Keratinocyte (primary cell): Measurements from ENCODE around the gene CST4. TPM values are rescaled to one million over a fixed set of nuclear protein-coding genes. Genes with fewer than 3 reads are reported as not detected.
A peak's percentile ranks its signal among the peaks of the same experiment; 100 is the strongest.

ENCODE experiments used
- DNase-seq: peaks from one replicate; pipeline ENCODE4 v3.0.0-alpha.2; 2011; ENCODE audit warnings: low read depth, missing footprints, low spot score
- FAIRE-seq: peaks from 2 replicates; lab custom pipeline; 2011; peaks lifted over from hg19 to GRCh38; lab: Jason Lieb, UNC
- H2AFZ ChIP-seq: 2 replicates; pipeline ENCODE4 v1.6.0; 2012; ENCODE audit warnings: low read length, control low read depth, inconsistent platforms; ENCODE audit not compliant: control insufficient read depth
- H3K27ac ChIP-seq: 2 replicates; pipeline ENCODE4 v1.5.1; 2011; ENCODE audit warnings: low read length; ENCODE audit not compliant: control insufficient read depth, insufficient read depth
- H3K27me3 ChIP-seq: 3 replicates; pipeline ENCODE4 v1.6.0; 2011; ENCODE audit warnings: low read length; ENCODE audit not compliant: control insufficient read depth, insufficient read depth; ENCODE audit errors: extremely low read depth
- H3K36me3 ChIP-seq, 2 experiments: 2 replicates in 1 of 2; 3 replicates in 1 of 2; pipeline ENCODE4 v1.5.1; 2011; ENCODE audit warnings: low read length in 2 of 2, mild to moderate bottlenecking in 1 of 2; ENCODE audit not compliant: control insufficient read depth in 2 of 2, insufficient read depth in 2 of 2; ENCODE audit errors: extremely low read depth in 1 of 2
- H3K4me1 ChIP-seq: 3 replicates; pipeline ENCODE4 v1.5.1; 2011; ENCODE audit warnings: low read length; ENCODE audit not compliant: control insufficient read depth, insufficient read depth; ENCODE audit errors: extremely low read depth
- H3K4me2 ChIP-seq: 3 replicates; pipeline ENCODE4 v1.6.0; 2011; ENCODE audit warnings: low read depth, low read length; ENCODE audit not compliant: control insufficient read depth, insufficient read depth; ENCODE audit errors: extremely low read depth
- H3K4me3 ChIP-seq, 3 experiments: fragments of 200-600 bp in 1 of 3; sonication (generic) in 1 of 3; 2 replicates in 2 of 3; 3 replicates in 1 of 3; pipeline ENCODE4 v1.5.1; 2011 to 2016; ENCODE audit warnings: low read length in 3 of 3, mild to moderate bottlenecking in 3 of 3, control low read depth in 2 of 3, inconsistent platforms in 1 of 3, low read depth in 1 of 3, mixed read lengths in 1 of 3, mixed run types in 1 of 3, moderate library complexity in 1 of 3; ENCODE audit not compliant: control insufficient read depth in 2 of 3, insufficient read depth in 2 of 3; ENCODE audit errors: extremely low read depth in 1 of 3
- H3K79me2 ChIP-seq: 2 replicates; pipeline ENCODE4 v1.6.0; 2012; ENCODE audit warnings: low read length; ENCODE audit not compliant: control insufficient read depth, insufficient read depth
- H3K9ac ChIP-seq: 3 replicates; pipeline ENCODE4 v1.6.0; 2011; ENCODE audit warnings: low read length; ENCODE audit not compliant: control insufficient read depth, insufficient read depth; ENCODE audit errors: extremely low read depth
- H3K9me1 ChIP-seq: 3 replicates; pipeline ENCODE4 v1.6.0; 2011; ENCODE audit warnings: low read length; ENCODE audit not compliant: control insufficient read depth, insufficient read depth; ENCODE audit errors: extremely low read depth
- H3K9me3 ChIP-seq: 2 replicates; pipeline ENCODE4 v1.5.1; 2012; ENCODE audit warnings: low read depth, low read length; ENCODE audit not compliant: control insufficient read depth
- H4K20me1 ChIP-seq: 3 replicates; pipeline ENCODE4 v1.6.0; 2011; ENCODE audit warnings: low read length; ENCODE audit not compliant: control insufficient read depth, insufficient read depth; ENCODE audit errors: extremely low read depth
- EZH2 ChIP-seq: IDR thresholded peaks from one replicate; pipeline ENCODE4 v1.6.1; 2012; ENCODE audit warnings: inconsistent platforms, mild to moderate bottlenecking, low read length, moderate library complexity
- dilution Hi-C: fragments of 300-500 bp; cut with MboI; formaldehyde crosslinking; loops from one replicate; pipeline ENCODE4 v1.7.0; 2020; ENCODE audit warnings: low sequenced_read_pairs; ENCODE audit not compliant: extremely low pct_ligation_motif_present
- polyA plus RNA-seq, 5 experiments: library from polyadenylated mRNA; depleted of rRNA in 3 of 5; stranded (reverse) in 3 of 5; stranded (forward) in 1 of 5; unstranded in 1 of 5; fragments of >200 nt; gene quantifications; 1 replicate in 1 of 5; 2 replicates in 3 of 5; 3 replicates in 1 of 5; pipeline versions ENCODE4 v1.2.1 to v1.2.3, GENCODE V29; 2011 to 2012; ENCODE audit warnings: missing spikeins in 2 of 5, low read depth in 1 of 5, low replicate concordance in 1 of 5
- TF ChIP-seq, protein P1 (sequence below), 3 experiments: IDR thresholded peaks in 1 of 3; conservative IDR thresholded peaks in 1 of 3; optimal IDR thresholded peaks in 1 of 3; 2 replicates in 2 of 3; 3 replicates in 1 of 3; pipeline versions ENCODE3 to v1.5.1; 2011; ENCODE audit warnings: low read length in 3 of 3, mild to moderate bottlenecking in 3 of 3, moderate library complexity in 2 of 3, control low read depth in 1 of 3, inconsistent platforms in 1 of 3; ENCODE audit not compliant: insufficient read depth in 2 of 3; ENCODE audit errors: extremely low read depth in 1 of 3

CST4 gene
- polyA plus RNA-seq, 1 donor (not counting 4 experiments of a cell fraction or from before 2014, with no cell fraction given) = not detected

DNA sequence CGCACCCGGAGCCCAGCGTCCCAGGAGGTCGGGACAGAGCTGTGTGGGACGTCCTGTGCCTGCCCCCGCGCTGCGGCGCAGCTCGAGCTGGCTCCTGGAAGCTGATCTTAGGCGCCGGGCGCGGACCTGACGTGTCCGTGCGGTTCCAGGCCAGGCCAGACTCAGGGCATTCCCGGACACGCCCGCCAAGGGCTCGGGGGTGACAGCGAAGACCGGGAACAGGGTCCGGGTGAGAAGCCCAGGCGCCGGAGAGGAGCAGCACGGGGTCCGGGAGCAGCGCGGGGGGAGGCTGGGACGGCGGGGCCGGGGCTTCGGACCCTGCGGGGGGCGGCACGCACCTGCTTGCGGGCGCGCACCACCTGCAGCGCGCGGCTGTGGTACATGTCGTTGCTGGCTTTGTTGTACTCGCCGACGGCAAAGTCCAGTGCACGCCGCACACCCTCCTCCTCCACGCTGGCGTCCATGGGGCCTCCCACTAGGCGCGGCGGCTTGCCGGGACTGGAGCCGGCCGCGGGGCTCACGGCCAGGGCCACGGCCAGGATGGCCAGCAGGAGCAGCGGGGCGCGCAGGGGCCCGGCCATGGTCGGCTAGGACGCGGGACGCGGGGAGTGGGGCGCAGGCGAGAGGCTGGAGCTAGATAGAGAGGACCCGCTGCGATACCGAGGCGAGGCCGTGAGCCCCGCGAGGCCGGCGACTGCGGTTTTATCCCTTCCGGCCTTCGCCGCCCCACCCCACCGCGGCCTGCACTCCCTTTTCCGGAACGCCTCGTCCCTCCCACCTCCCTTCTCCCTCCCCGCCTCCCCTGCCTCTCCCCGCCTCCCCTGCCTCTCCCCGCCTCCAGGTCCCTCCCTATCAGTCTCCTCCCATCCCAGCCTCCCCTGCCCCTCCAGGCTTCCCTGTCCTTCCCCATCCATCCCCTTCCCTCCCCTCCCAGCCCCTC is 51.3 kb downstream of the CST4 start, which contains the start of gene CST3:
Gene CST3, minus strand, starts transcription at position 674 of the 940 bp plus-strand sequence. Its CDS starts 93 bp downstream, at position 581.
- Histone ChIP-seq H3K9me1 (peaks cover 4% of the 10 kb centered on the region), H4K20me1 (no peaks in the 10 kb centered on the region), H3K4me3 (peak within 1 kb of the TSS; percentile 74 to 92 (median 77)), H3K79me2 (peaks cover 24% of the 10 kb centered on the region), H2AFZ (peak within 1 kb of the TSS; percentile 30), H3K4me1 (peaks cover 37% of the 10 kb centered on the region), H3K27me3 (no peaks in the 10 kb centered on the region), H3K9me3 (no peaks in the 10 kb centered on the region), H3K36me3 (peaks cover 13% of the 10 kb centered on the region in 2 experiments), H3K4me2 (peak within 1 kb of the TSS; percentile 88), H3K27ac (peak within 1 kb of the TSS; percentile 69), H3K9ac (peak within 1 kb of the TSS; percentile 91)
- FAIRE-seq = no peak
- TF ChIP-seq EZH2 = no peak
- TF ChIP-seq, protein P1, sequence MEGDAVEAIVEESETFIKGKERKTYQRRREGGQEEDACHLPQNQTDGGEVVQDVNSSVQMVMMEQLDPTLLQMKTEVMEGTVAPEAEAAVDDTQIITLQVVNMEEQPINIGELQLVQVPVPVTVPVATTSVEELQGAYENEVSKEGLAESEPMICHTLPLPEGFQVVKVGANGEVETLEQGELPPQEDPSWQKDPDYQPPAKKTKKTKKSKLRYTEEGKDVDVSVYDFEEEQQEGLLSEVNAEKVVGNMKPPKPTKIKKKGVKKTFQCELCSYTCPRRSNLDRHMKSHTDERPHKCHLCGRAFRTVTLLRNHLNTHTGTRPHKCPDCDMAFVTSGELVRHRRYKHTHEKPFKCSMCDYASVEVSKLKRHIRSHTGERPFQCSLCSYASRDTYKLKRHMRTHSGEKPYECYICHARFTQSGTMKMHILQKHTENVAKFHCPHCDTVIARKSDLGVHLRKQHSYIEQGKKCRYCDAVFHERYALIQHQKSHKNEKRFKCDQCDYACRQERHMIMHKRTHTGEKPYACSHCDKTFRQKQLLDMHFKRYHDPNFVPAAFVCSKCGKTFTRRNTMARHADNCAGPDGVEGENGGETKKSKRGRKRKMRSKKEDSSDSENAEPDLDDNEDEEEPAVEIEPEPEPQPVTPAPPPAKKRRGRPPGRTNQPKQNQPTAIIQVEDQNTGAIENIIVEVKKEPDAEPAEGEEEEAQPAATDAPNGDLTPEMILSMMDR (optimal IDR thresholded peaks at IDR 0.05 in 1 of 3, IDR thresholded peaks at IDR 0.05 in 1 of 3, conservative IDR thresholded peaks at IDR 0.05 in 1 of 3; ENCODE audit: extremely low read depth in 1 of 3, insufficient read depth in 2 of 3, low read length in 3 of 3) = no peak
- dilution Hi-C loops = no loop called here
- DNase-seq = no peak

DNA sequence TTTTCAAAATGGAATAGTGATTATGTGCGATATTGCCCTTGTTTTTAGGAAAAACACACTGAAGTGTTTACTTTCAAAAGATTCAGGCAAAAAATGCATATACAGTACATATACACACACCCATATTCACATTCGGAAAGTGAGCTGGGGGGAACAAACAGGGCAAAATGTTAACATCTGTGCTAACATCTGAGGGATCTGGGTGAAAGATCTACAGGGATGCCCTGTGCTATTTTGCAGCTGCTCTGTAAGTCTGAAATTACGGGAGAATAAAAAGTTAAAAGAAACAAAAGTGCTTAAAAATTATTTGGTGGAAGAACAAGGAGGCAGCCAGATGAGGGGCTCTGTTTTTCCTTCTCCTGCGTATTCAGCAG is 51.9 kb downstream of the CST4 start:
- H3K9ac ChIP-seq = peak overlapping the region; percentile 91
- no peaks in the 10 kb centered on the region for H3K27me3 ChIP-seq
- DNase-seq (no peak), FAIRE-seq (no peak)
- H3K4me1 ChIP-seq = peaks cover 34% of the 10 kb centered on the region
- peaks cover 4% of the 10 kb centered on the region for H3K9me1 ChIP-seq
- H3K4me3 ChIP-seq = peak overlapping the region; percentile 74 to 92 (median 77)
- peak overlapping the region; percentile 69 for H3K27ac ChIP-seq
- peaks cover 24% of the 10 kb centered on the region for H3K79me2 ChIP-seq
- H2AFZ ChIP-seq = no peak overlapping the region
- H4K20me1 ChIP-seq = no peaks in the 10 kb centered on the region
- H3K4me2 ChIP-seq = peak overlapping the region; percentile 88
- peaks cover 13 to 15% of the 10 kb centered on the region in 2 experiments for H3K36me3 ChIP-seq
- TF ChIP-seq, protein P1 (optimal IDR thresholded peaks at IDR 0.05 in 1 of 3, IDR thresholded peaks at IDR 0.05 in 1 of 3, conservative IDR thresholded peaks at IDR 0.05 in 1 of 3; ENCODE audit: extremely low read depth in 1 of 3, insufficient read depth in 2 of 3, low read length in 3 of 3) = no peak
- no peak for TF ChIP-seq EZH2
- no peaks in the 10 kb centered on the region for H3K9me3 ChIP-seq
- dilution Hi-C loops = no loop called here
